Common myeloid progenitor, CD34-positive (primary cell): ENCODE measurements around the gene FAM20C.
"Not testable (repeated sequence)": the region's sequence is repeated elsewhere in the genome, so short reads cannot be mapped to it uniquely, and the experiment has no call there.

Experiments
- CTCF ChIA-PET: fragments of 350-600 bp; sonication (Branson Sonifier 250); formaldehyde crosslinking; loops from one replicate; lab custom pipeline; 2021; ENCODE audit warnings: antibody characterized with exemption; lab: Charles Lee
- POLR2A ChIA-PET: fragments of 350-600 bp; sonication (Branson Sonifier 250); formaldehyde crosslinking; loops from one replicate; lab custom pipeline; 2021; ENCODE audit warnings: antibody characterized with exemption; lab: Charles Lee
- DNase-seq, 3 donors: peaks; one replicate each; pipeline versions ENCODE4 v3.0.0 to v3.0.0-alpha.2; 2013
- H3K27ac ChIP-seq, 2 experiments: 1 replicate in 1 of 2; 2 replicates in 1 of 2; pipeline ENCODE4 v1.7.0; 2013; ENCODE audit warnings: inconsistent platforms in 2 of 2, low read length in 2 of 2, mild to moderate bottlenecking in 2 of 2, low read depth in 1 of 2, moderate library complexity in 1 of 2; ENCODE audit not compliant: severe bottlenecking in 2 of 2, insufficient read depth in 1 of 2, poor library complexity in 1 of 2
- H3K27me3 ChIP-seq, 5 experiments: replicated peaks in 2 of 5; 1 replicate in 3 of 5; 2 replicates in 2 of 5; pipeline versions ENCODE4 v1.6.1 to v1.7.0; 2013; ENCODE audit warnings: low read length in 4 of 5, mild to moderate bottlenecking in 2 of 5, moderate library complexity in 2 of 5, inconsistent platforms in 1 of 5; ENCODE audit not compliant: insufficient read depth in 5 of 5, control insufficient read depth in 4 of 5
- H3K36me3 ChIP-seq, 4 experiments: 1 replicate in 2 of 4; 2 replicates in 2 of 4; pipeline versions ENCODE4 v1.6.1 to v1.7.0; 2013; ENCODE audit warnings: low read length in 3 of 4, control low read depth in 1 of 4, mild to moderate bottlenecking in 1 of 4; ENCODE audit not compliant: control insufficient read depth in 4 of 4, insufficient read depth in 4 of 4
- H3K4me1 ChIP-seq, 4 experiments: 1 replicate in 3 of 4; 2 replicates in 1 of 4; pipeline versions ENCODE4 v1.6.1 to v1.7.1; 2013; ENCODE audit warnings: low read length in 3 of 4, mild to moderate bottlenecking in 3 of 4, control low read depth in 1 of 4, inconsistent platforms in 1 of 4, moderate library complexity in 1 of 4; ENCODE audit not compliant: control insufficient read depth in 4 of 4, insufficient read depth in 4 of 4; ENCODE audit errors: control extremely low read depth in 1 of 4
- H3K4me3 ChIP-seq, 7 experiments: 1 replicate in 4 of 7; 2 replicates in 3 of 7; pipeline versions ENCODE4 v1.5.1 to v1.7.0; 2013; ENCODE audit warnings: mild to moderate bottlenecking in 7 of 7, low read length in 6 of 7, moderate library complexity in 6 of 7, inconsistent platforms in 2 of 7, low read depth in 2 of 7, control low read depth in 1 of 7; ENCODE audit not compliant: insufficient read depth in 4 of 7, control insufficient read depth in 1 of 7; ENCODE audit errors: extremely low read depth in 1 of 7
- H3K9me3 ChIP-seq, 5 experiments: 1 replicate in 4 of 5; 2 replicates in 1 of 5; pipeline versions ENCODE4 v1.6.1 to v1.7.1; 2013; ENCODE audit warnings: low read length in 4 of 5, mild to moderate bottlenecking in 2 of 5, inconsistent platforms in 1 of 5, low read depth in 1 of 5, moderate library complexity in 1 of 5; ENCODE audit not compliant: control insufficient read depth in 4 of 5, insufficient read depth in 2 of 5; ENCODE audit errors: control extremely low read depth in 1 of 5
- WGBS: methylation state at CpG from one replicate; pipeline ENCODE4 v1.1.5; 2013; ENCODE audit not compliant: insufficient coverage; 5-methylcytosine and 5-hydroxymethylcytosine counted together

The FAM20C gene

DNA sequence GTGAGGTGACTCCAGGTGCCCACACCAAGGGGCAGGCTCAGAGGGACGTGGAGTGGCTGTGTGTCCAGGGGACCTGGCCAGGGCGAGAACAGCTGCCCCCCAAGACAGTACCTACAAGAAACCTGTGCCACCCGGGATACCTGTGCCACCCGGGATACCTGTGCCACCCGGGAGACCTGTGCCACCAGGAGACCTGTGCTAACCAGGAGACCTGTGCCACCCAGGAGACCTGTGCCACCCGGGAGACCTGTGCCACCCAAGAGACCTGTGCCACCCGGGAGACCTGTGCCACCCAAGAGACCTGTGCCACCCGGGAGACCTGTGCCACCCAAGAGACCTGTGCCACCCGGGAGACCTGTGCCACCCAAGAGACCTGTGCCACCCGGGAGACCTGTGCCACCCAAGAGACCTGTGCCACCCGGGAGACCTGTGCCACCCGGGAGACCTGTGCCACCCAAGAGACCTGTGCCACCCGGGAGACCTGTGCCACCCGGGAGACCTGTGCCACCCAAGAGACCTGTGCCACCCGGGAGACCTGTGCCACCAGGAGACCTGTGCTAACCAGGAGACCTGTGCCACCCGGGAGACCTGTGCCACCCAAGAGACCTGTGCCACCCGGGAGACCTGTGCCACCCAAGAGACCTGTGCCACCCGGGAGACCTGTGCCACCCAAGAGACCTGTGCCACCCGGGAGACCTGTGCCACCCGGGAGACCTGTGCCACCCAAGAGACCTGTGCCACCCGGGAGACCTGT, 50.6 kb downstream of the FAM20C start:
- H3K27me3 ChIP-seq, H3K4me1 ChIP-seq, H3K27ac ChIP-seq, DNase-seq, H3K36me3 ChIP-seq, POLR2A ChIA-PET, H3K9me3 ChIP-seq, H3K4me3 ChIP-seq: not testable (repeated sequence)
- CTCF ChIA-PET: interaction anchor here (1.2 kb wide), 1 partner anchor 11 kb away, joined by 4 read pairs; no protein-coding TSS in a partner anchor
- 94% methylated on average over 3 of the region's 21 CpGs for WGBS

DNA sequence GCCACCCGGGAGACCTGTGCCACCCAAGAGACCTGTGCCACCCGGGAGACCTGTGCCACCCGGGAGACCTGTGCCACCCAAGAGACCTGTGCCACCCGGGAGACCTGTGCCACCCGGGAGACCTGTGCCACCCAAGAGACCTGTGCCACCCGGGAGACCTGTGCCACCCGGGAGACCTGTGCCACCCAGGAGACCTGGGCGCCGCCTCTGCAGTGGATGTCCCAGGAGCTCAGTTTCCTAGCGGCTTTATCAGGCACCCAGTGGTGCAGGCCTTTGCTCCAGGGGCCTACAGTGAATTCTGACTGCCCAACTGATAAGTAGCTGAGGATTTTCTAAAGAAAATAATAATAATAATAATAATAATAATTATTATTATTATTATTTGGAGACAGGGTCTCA, 51.2 kb downstream of the FAM20C start:
- H3K36me3 ChIP-seq, DNase-seq, H3K9me3 ChIP-seq, H3K4me1 ChIP-seq, H3K27me3 ChIP-seq, H3K4me3 ChIP-seq, POLR2A ChIA-PET, H3K27ac ChIP-seq: not testable (repeated sequence)
- WGBS: 93% methylated on average over 2 of the region's 10 CpGs
- CTCF ChIA-PET: interaction anchor here (1.2 kb wide), 1 partner anchor 11 kb away, joined by 4 read pairs; no protein-coding TSS in a partner anchor

DNA sequence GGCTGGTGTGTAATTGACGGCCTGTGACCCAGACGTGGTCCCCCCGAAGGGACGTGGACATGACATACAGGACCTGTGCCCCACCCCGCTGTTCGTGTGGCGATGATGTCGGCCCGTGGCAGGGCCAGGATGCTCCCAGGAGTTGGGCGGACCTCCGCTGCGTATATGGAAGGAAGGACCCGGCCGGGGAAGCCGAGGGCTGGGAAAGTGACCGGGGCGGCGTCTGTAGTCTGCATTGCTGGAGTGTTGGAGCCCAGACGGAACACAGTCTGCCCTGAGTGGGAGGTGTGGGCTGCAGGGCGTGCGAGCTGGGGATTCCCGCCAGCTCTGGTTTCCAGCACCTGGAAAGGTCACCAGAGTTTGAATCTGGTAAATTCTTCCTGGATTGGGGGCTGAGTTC, 52.6 kb downstream of the FAM20C start:
- 97% methylated on average over 20 of the region's 22 CpGs for WGBS
- H3K36me3 ChIP-seq: no peaks in the 10 kb centered on the region
- CTCF ChIA-PET: no interaction called here

DNA sequence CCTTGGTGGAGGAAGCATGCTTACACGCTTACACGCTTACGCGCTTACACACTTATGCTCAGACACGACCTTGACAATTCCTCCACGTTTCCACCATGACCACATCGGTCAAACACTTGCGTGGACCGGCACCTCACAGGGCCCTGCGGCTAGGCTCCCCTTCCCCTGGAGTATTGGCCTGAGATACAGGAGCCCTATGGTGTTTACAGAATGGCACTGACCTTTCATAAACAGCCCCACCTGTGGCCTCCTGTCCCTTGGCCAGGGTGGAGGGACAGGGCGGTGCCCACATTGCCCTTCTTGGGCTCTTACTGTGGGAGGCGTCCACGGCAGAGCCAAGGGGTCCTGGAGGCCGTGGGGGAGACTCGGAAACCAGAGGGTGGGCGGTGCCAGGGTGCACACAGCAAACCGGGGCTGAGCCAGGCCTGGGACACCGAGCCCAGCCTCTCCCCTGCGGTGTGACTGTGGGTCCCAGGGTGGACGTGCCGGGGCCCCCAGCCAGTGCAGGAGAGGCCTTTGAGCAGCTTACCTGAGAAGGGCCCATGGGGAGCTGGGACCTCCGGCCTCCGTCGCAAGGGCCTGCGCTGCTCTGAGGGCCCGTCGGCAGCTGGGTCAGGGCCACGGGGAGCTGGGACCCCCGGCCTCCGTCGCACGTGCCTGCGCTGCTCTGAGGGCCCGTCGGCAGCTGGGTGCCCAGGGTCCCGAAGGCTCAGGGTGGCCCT, 53.4 kb downstream of the FAM20C start:
- Histone ChIP-seq H3K27me3 (peaks cover 0 to 2% (median 0%) of the 10 kb centered on the region in 5 experiments), H3K4me1 (peaks cover 0 to 4% (median under 1%) of the 10 kb centered on the region in 4 experiments), H3K4me3 (no peak overlapping the region), H3K9me3 (no peaks in the 10 kb centered on the region), H3K36me3 (no peaks in the 10 kb centered on the region), H3K27ac (no peak overlapping the region)
- WGBS: 95% methylated on average over 36 of the region's 36 CpGs
- POLR2A ChIA-PET: no interaction called here
- no peak for DNase-seq
- CTCF ChIA-PET: no interaction called here

More for the DNA sequence above, 52.6 kb downstream of the FAM20C start:
- no peaks in the 10 kb centered on the region for H3K9me3 ChIP-seq
- H3K4me3 ChIP-seq: no peak overlapping the region
- POLR2A ChIA-PET: no interaction called here
- H3K4me1 ChIP-seq: peaks cover 0 to 7% (median 2%) of the 10 kb centered on the region in 4 experiments
- peaks cover 0 to 3% (median 0%) of the 10 kb centered on the region in 5 experiments for H3K27me3 ChIP-seq
- no peak overlapping the region for H3K27ac ChIP-seq
- no peak for DNase-seq

DNA sequence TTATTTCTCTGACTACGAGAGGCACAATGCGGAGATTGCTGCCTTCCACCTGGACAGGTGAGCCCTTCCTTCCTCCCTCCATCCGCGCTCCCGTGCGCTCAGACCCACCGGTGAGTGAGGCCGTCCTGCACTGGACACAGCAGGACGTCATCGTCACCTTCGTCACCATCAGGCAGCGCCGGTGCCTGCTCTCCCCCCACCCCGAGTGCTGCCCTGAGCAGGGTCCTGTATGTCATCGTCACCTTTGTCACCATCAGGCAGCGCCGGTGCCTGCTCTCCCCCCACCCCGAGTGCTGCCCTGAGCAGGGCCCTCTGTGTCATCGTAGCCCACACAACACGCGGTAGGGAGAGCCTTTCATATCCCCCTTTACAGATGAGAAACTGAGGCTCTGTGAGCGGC, 54.1 kb downstream of the FAM20C start:
- H3K27me3 ChIP-seq: peaks cover 0 to 1% (median 0%) of the 10 kb centered on the region in 5 experiments
- POLR2A ChIA-PET: no interaction called here
- H3K4me1 ChIP-seq: no peaks in the 10 kb centered on the region
- no peak overlapping the region for H3K4me3 ChIP-seq
- 96% methylated on average over 22 of the region's 22 CpGs for WGBS
- H3K27ac ChIP-seq: no peak overlapping the region
- H3K36me3 ChIP-seq: no peaks in the 10 kb centered on the region
- no peaks in the 10 kb centered on the region for H3K9me3 ChIP-seq
- CTCF ChIA-PET: no interaction called here
- no peak for DNase-seq

DNA sequence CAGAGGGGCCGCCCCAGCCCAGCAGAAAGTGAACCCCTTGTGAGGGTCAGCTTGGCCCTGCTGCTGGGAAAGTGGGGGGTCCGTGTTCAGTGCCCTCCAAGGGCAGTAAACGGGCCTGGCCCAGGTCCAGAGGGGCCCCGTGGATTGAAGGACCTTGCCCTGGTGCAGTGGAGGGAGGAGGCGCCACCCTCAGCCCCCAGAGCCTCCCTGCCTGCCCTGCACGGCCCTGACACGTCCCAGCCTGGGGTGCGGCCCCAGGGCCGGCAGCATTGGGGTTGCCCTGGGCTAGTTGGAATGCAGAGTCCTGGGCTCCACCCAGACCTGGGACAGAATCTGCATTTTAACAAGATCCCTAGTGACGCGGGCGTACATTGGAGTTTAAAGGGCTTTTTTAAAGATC, 54.8 kb downstream of the FAM20C start:
- Histone ChIP-seq H3K9me3 (no peaks in the 10 kb centered on the region), H3K4me1 (no peaks in the 10 kb centered on the region), H3K27ac (no peak overlapping the region), H3K36me3 (no peaks in the 10 kb centered on the region), H3K27me3 (no peaks in the 10 kb centered on the region), H3K4me3 (no peak overlapping the region)
- ChIA-PET CTCF (no interaction called here), POLR2A (no interaction called here)
- DNase-seq: no peak
- 98% methylated on average over 12 of the region's 12 CpGs for WGBS

DNA sequence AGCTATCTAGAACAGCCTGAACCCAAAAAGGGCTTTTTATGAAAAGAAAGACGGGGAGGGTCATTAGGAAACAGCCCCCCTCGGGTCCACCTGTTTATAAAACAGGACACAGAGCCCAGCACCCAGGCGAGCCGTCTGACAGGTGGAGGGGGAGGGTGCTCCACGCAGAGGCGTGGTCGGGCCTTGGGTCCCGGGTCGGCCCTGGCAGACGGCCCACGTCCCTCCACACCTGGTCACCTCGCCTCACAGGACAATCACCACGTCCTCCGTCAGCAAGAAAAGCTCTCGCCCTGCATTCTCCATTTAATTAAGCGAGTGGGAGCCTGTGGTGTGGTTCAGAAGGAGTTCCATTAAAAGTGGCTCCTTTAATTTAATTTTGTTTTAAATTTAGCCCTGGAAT, 55.3 kb downstream of the FAM20C start:
- Histone ChIP-seq H3K4me3 (no peak overlapping the region), H3K27me3 (no peaks in the 10 kb centered on the region), H3K4me1 (no peaks in the 10 kb centered on the region), H3K36me3 (no peaks in the 10 kb centered on the region), H3K9me3 (no peaks in the 10 kb centered on the region), H3K27ac (no peak overlapping the region)
- ChIA-PET POLR2A (no interaction called here), CTCF (no interaction called here)
- WGBS: 95% methylated on average over 14 of the region's 16 CpGs
- DNase-seq: no peak
